Epithelial cell of alveolus of lung (primary cell): ENCODE measurements around the gene UBTFL1. TPM values are rescaled to one million over a fixed set of nuclear protein-coding genes. Genes with fewer than 3 reads are reported as not detected.

Experiments used
- total RNA-seq: library from RNA; depleted of rRNA; stranded (reverse); fragments of >200 nt; gene quantifications from 2 replicates; pipeline ENCODE4 v1.2.1, GENCODE V29; 2015

UBTFL1 gene
- total RNA-seq = not detected in 2 replicates

GRCh38 chr11:90085650-90086049 is at the start of gene UBTFL1:
Gene UBTFL1, plus strand, starts transcription at chr11:90085950. Its CDS starts 0 bp downstream, at chr11:90085950.

GRCh38 chr11:90134478-90135003 is 48.8 kb downstream of the UBTFL1 start, which contains the start of gene NAALAD2:
Gene NAALAD2, plus strand, starts transcription at chr11:90134663. Its CDS starts 96 bp downstream, at chr11:90134759.

Other genes with a start within 250 kb of the UBTFL1 start
- gene TRIM64B, start 207.5 kb upstream of the UBTFL1 start, total RNA-seq = not detected in 2 replicates
- not detected in 2 replicates for gene TRIM49D1, start 163.7 kb upstream of the UBTFL1 start, total RNA-seq
- not detected in 2 replicates for gene TRIM49D2, start 161.9 kb upstream of the UBTFL1 start, total RNA-seq
- not detected in 2 replicates for gene TRIM64, start 119.9 kb upstream of the UBTFL1 start, total RNA-seq
- not detected in 2 replicates for gene TRIM49C, start 54.8 kb upstream of the UBTFL1 start, total RNA-seq
- 1.7 and 4.6 TPM in 2 replicates for gene NAALAD2, start 48.7 kb downstream of the UBTFL1 start, total RNA-seq
- 18.2 and 52.8 TPM in 2 replicates for gene CHORDC1, start 137.1 kb downstream of the UBTFL1 start, total RNA-seq